Measurements from ENCODE around the gene ARHGEF17.
A peak's percentile ranks its signal among the peaks of the same experiment; 100 is the strongest.

ARHGEF17 gene

DNA sequence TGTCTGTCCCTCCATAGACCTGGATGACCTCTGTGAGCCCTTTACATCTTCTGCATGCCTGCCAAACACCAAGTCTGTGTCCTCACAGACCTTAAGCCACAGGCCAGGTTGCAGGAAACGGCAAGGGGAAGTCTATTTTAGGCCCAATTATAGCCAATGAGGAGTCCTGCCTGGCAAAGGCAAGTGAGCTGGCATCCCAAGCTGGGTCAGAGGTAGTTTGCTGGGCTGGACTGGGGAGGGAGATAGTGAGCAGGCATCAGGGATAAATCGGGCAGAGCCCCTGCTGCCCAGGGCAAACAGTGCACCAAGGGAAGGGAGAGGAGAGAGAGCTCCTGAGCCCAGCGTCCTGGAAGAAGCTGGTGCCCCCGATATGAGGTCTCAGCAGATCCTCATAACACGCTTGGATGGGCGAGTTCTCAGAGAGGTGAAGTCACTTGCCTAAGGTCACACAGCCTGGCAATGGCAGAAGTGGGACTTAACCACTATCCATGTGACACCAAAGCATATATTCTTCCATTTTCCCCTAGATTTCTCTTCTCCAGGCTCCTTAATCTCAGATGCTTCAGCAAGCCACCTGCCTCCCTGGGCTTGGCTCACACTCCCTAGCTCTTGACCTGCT is 64.4 kb downstream of the ARHGEF17 start:
- H3K4me1 ChIP-seq: no peaks in the 10 kb centered on the region
- no peak for TF ChIP-seq CTCF (IDR thresholded peaks at IDR 0.05)
- H3K27ac ChIP-seq: no peak overlapping the region
- H3K9ac ChIP-seq: no peak overlapping the region
- no peaks in the 10 kb centered on the region for H3K27me3 ChIP-seq (ENCODE audit: control insufficient read depth, insufficient read depth, low read length)
- H3K4me3 ChIP-seq (ENCODE audit: low read depth, low read length): no peak overlapping the region
- no peaks in the 10 kb centered on the region for H3K79me2 ChIP-seq
- H2AFZ ChIP-seq: no peak overlapping the region
- H3K36me3 ChIP-seq (ENCODE audit: control insufficient read depth, insufficient read depth, low read length): no peaks in the 10 kb centered on the region
- H3K4me2 ChIP-seq (ENCODE audit: low read length): no peak overlapping the region
- no peaks in the 10 kb centered on the region for H3K9me3 ChIP-seq (ENCODE audit: control insufficient read depth, low read length)

GRCh38 chr11:73374151-73374550 is 66.1 kb downstream of the ARHGEF17 start:
- Histone ChIP-seq H3K27ac (no peak overlapping the region), H3K36me3 (ENCODE audit: control insufficient read depth, insufficient read depth, low read length) (no peaks in the 10 kb centered on the region), H3K79me2 (no peaks in the 10 kb centered on the region), H3K4me2 (ENCODE audit: low read length) (no peak overlapping the region), H3K9me3 (ENCODE audit: control insufficient read depth, low read length) (no peaks in the 10 kb centered on the region), H2AFZ (no peak overlapping the region), H3K4me3 (ENCODE audit: low read depth, low read length) (no peak overlapping the region), H3K27me3 (ENCODE audit: control insufficient read depth, insufficient read depth, low read length) (no peaks in the 10 kb centered on the region), H3K4me1 (no peaks in the 10 kb centered on the region), H3K9ac (no peak overlapping the region)
- no peak for TF ChIP-seq CTCF (IDR thresholded peaks at IDR 0.05)

DNA sequence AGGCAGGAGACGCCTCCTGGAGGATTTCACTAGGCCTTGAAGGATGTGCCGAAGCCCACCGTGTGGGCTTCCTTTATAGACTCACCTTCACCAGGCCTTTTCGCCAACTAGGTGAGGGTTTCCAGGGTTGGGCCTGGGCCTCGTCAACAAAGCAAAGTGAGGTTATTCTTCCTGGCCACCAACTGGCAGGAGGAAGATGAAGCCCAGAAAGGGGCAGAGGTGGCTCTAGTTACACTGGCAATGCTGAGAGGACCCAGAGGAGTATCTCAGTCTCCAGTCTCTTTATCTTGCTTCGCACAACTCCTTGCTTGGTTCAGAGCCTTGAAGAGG is 67.7 kb downstream of the ARHGEF17 start:
- Histone ChIP-seq H2AFZ (peak overlapping the region; percentile 80), H3K4me2 (ENCODE audit: low read length) (peak overlapping the region; percentile 61), H3K27me3 (ENCODE audit: control insufficient read depth, insufficient read depth, low read length) (no peaks in the 10 kb centered on the region), H3K9ac (no peak overlapping the region), H3K9me3 (ENCODE audit: control insufficient read depth, low read length) (no peaks in the 10 kb centered on the region), H3K27ac (peak overlapping the region; percentile 45), H3K79me2 (no peaks in the 10 kb centered on the region), H3K36me3 (ENCODE audit: control insufficient read depth, insufficient read depth, low read length) (no peaks in the 10 kb centered on the region), H3K4me1 (no peaks in the 10 kb centered on the region), H3K4me3 (ENCODE audit: low read depth, low read length) (no peak overlapping the region)
- no peak for TF ChIP-seq CTCF (IDR thresholded peaks at IDR 0.05)

DNA sequence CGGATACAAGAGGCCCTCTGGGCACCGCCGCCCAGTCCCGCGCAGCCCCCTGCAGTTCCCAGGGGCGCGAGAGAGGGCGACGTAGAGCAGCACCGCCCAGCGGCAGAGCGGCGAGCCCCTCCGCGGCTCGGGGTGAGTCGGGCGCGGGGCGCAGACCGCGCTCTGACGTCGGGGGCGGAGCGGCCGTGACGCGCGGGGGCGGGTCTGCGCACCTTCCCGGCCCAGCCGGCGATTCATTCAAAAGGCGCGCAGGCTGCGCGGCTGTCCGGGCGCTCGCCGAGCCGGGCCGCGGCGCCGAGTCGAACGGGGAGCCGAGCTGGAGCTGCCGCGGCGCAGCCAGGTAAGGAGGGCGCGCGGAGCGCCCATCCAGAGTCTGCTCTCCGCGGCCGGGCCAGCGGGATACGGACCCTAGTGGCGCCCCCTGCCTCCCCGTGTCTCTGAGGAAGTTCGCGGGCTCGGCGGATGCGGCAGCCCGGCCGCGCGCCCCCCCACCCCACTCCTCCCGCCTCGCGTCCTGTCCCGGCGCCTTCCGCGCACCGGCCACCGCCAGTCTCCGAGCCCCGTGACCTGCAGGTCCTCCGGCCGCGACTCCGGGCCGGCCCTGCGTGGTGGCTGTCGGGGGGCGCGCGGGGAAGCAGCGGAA is 68.2 kb downstream of the ARHGEF17 start, which contains the start of gene RELT:
Gene RELT, plus strand, starts transcription at position 240 of the 643 bp plus-strand sequence. CDS start 12,738 bp downstream, outside the sequence.
- no peak within 1 kb of the TSS for H3K9ac ChIP-seq
- H2AFZ ChIP-seq: peak within 1 kb of the TSS; percentile 80
- no peaks in the 10 kb centered on the region for H3K36me3 ChIP-seq (ENCODE audit: control insufficient read depth, insufficient read depth, low read length)
- no peaks in the 10 kb centered on the region for H3K9me3 ChIP-seq (ENCODE audit: control insufficient read depth, low read length)
- H3K27me3 ChIP-seq (ENCODE audit: control insufficient read depth, insufficient read depth, low read length): no peaks in the 10 kb centered on the region
- peak within 1 kb of the TSS; percentile 45 for H3K27ac ChIP-seq
- H3K4me2 ChIP-seq (ENCODE audit: low read length): peak within 1 kb of the TSS; percentile 61
- peak; percentile 83 for TF ChIP-seq CTCF (IDR thresholded peaks at IDR 0.05)
- no peaks in the 10 kb centered on the region for H3K4me1 ChIP-seq
- H3K79me2 ChIP-seq: no peaks in the 10 kb centered on the region
- H3K4me3 ChIP-seq (ENCODE audit: low read depth, low read length): peak within 1 kb of the TSS; percentile 49

Measured in parathyroid adenoma (tissue), 2 donors.